DND-41 (cell line): ENCODE data around the gene HOXA5.

Source experiments
- EZH2 ChIP-seq: IDR thresholded peaks from 3 replicates; pipeline ENCODE4 v1.6.1; 2012; ENCODE audit warnings: borderline replicate concordance, low read depth, mild to moderate bottlenecking, moderate library complexity, low read length, inconsistent platforms; ENCODE audit not compliant: severe bottlenecking
- TF ChIP-seq, protein P1 (sequence below): IDR thresholded peaks from 2 replicates; pipeline ENCODE4 v1.5.1; 2012; ENCODE audit warnings: borderline replicate concordance, low read length, moderate library complexity, mild to moderate bottlenecking; ENCODE audit not compliant: poor library complexity, severe bottlenecking; ENCODE audit errors: extremely low read depth

DNA sequence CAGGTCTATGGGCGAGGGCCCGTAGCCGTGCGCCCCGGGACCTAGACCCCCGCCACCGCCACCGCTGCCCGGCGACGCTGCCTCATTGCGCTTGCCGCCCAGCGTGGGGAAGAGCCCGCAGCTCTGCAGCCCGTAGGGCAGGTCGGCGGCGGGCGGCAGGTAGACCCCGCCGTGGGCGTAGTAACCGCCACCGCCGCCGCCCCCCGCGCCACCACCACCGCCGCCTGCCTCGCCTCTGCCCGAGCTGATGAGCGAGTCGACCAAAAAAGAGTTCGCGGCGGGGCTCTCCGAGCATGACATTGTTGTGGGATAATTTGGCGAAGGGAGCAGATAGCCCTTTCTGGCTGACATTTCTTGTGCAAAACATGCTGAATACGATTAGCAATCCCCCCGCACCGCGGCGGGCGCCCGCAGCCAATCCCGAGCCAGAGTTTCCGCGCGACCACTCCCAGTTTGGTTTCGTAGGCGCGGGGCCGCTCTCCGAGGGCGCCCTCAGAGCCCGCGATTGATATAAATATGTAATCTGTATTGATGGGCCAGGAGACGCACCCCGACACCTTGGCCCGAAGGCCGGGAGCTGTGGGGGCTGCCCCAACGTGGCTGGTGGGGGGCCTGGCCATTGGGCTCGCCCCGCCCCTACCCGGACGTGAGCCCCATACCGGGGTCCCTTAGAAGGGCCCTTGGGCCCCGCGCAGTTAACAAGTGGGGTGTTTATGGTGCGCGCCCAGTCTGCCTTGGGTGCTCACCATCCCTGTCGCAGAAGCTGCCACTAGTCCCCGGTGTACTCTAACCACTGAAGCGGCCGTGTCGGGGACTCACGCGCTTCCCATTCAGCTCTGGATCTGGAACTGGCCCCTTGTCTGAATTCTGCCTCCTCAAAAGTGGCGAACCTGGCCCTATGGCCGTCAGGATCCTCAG, 30.7 kb upstream of the HOXA5 start, which contains the start of gene HOXA10:
- TF ChIP-seq, protein P1, sequence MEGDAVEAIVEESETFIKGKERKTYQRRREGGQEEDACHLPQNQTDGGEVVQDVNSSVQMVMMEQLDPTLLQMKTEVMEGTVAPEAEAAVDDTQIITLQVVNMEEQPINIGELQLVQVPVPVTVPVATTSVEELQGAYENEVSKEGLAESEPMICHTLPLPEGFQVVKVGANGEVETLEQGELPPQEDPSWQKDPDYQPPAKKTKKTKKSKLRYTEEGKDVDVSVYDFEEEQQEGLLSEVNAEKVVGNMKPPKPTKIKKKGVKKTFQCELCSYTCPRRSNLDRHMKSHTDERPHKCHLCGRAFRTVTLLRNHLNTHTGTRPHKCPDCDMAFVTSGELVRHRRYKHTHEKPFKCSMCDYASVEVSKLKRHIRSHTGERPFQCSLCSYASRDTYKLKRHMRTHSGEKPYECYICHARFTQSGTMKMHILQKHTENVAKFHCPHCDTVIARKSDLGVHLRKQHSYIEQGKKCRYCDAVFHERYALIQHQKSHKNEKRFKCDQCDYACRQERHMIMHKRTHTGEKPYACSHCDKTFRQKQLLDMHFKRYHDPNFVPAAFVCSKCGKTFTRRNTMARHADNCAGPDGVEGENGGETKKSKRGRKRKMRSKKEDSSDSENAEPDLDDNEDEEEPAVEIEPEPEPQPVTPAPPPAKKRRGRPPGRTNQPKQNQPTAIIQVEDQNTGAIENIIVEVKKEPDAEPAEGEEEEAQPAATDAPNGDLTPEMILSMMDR, result no peak
- TF ChIP-seq EZH2, result no peak
